Lower leg skin (tissue), 3 donors: ENCODE results near the gene ARPIN.

ENCODE experiments used
- POLR2A ChIP-seq, 2 donors: fragments of 450-650 bp; IDR thresholded peaks; one replicate each; pipeline ENCODE4 v1.6.1; 2016 to 2017; ENCODE audit warnings: antibody characterized with exemption in 2 of 2, mild to moderate bottlenecking in 1 of 2, moderate library complexity in 1 of 2
- TF ChIP-seq, protein P1 (sequence below), 3 donors: fragments of 450-650 bp; IDR thresholded peaks; one replicate each; pipeline ENCODE4 v1.5.1; 2016; ENCODE audit warnings: antibody characterized with exemption in 3 of 3, mild to moderate bottlenecking in 3 of 3, moderate library complexity in 2 of 3

DNA sequence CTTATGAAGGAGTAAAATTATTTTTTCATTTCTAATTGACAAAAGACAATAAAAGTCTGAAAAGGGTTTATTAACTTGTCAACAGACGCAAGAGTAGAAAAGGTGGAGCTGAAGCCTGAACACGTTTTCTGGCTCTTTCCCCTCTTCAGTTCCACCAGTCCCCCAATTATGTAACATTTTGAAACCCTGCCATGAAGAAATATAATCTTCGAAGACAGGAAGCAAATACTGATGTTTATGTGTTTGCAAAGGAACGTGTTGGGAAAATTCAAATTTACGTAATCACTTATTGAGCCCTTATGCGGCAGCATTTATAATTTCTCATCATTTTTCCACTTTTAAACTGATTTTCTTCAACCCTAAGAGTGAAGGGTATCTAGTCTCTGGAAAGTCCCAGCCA lies 19.7 kb downstream of the ARPIN start:
- TF ChIP-seq, protein P1, sequence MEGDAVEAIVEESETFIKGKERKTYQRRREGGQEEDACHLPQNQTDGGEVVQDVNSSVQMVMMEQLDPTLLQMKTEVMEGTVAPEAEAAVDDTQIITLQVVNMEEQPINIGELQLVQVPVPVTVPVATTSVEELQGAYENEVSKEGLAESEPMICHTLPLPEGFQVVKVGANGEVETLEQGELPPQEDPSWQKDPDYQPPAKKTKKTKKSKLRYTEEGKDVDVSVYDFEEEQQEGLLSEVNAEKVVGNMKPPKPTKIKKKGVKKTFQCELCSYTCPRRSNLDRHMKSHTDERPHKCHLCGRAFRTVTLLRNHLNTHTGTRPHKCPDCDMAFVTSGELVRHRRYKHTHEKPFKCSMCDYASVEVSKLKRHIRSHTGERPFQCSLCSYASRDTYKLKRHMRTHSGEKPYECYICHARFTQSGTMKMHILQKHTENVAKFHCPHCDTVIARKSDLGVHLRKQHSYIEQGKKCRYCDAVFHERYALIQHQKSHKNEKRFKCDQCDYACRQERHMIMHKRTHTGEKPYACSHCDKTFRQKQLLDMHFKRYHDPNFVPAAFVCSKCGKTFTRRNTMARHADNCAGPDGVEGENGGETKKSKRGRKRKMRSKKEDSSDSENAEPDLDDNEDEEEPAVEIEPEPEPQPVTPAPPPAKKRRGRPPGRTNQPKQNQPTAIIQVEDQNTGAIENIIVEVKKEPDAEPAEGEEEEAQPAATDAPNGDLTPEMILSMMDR (IDR thresholded peaks at IDR 0.05), result no peak
- no peak for TF ChIP-seq POLR2A (IDR thresholded peaks at IDR 0.05)
